ENCODE measurements around the gene TRIM66.

GRCh38 chr11:8711895-8712442, 29.5 kb upstream of the TRIM66 start:
- TF ChIP-seq REST (IDR thresholded peaks at IDR 0.05; ENCODE audit: low read depth) (no peak), TCF12 (IDR thresholded peaks at IDR 0.05; ENCODE audit: low read depth) (no peak), RAD21 (IDR thresholded peaks at IDR 0.05; ENCODE audit: low read depth) (no peak), MAX (IDR thresholded peaks at IDR 0.05) (no peak), EP300 (IDR thresholded peaks at IDR 0.05; ENCODE audit: borderline replicate concordance) (no peak), YY1 (IDR thresholded peaks at IDR 0.05; ENCODE audit: low read depth) (no peak)
